Glutamatergic neuron (in vitro differentiated cells): ENCODE measurements around the gene RFC1. TPM values are rescaled to one million over a fixed set of nuclear protein-coding genes. Genes with fewer than 3 reads are reported as not detected.
"Not testable (repeated sequence)": the region's sequence is repeated elsewhere in the genome, so short reads cannot be mapped to it uniquely, and the experiment has no call there.

Source experiments
- DNase-seq: peaks from one replicate; pipeline ENCODE4 v3.0.0; 2022
- H3K27ac Mint-ChIP-seq: one replicate; pipeline ENCODE4 v1.8.0; 2020; ENCODE audit warnings: mild to moderate bottlenecking, mixed read lengths, inconsistent platforms; ENCODE audit not compliant: unreplicated experiment
- H3K27me3 Mint-ChIP-seq: one replicate; pipeline ENCODE4 v1.8.0; 2020; ENCODE audit warnings: mild to moderate bottlenecking, moderate library complexity, mixed read lengths, inconsistent platforms; ENCODE audit not compliant: unreplicated experiment
- H3K36me3 Mint-ChIP-seq: one replicate; pipeline ENCODE4 v1.8.0; 2020; ENCODE audit warnings: mild to moderate bottlenecking, mixed read lengths, inconsistent platforms; ENCODE audit not compliant: unreplicated experiment
- H3K4me1 Mint-ChIP-seq: one replicate; pipeline ENCODE4 v1.8.0; 2020; ENCODE audit warnings: mild to moderate bottlenecking, low read depth, mixed read lengths, inconsistent platforms; ENCODE audit not compliant: unreplicated experiment
- H3K4me3 Mint-ChIP-seq: one replicate; pipeline ENCODE4 v1.8.0; 2020; ENCODE audit warnings: mild to moderate bottlenecking, mixed read lengths, inconsistent platforms; ENCODE audit not compliant: unreplicated experiment
- H3K9me3 Mint-ChIP-seq: one replicate; pipeline ENCODE4 v1.8.0; 2020; ENCODE audit warnings: mild to moderate bottlenecking, moderate library complexity, mixed read lengths, inconsistent platforms; ENCODE audit not compliant: unreplicated experiment
- CTCF ChIP-seq: fragments of 200-600 bp; sonication (generic); IDR thresholded peaks from one replicate; pipeline ENCODE4 v1.5.0; 2021; ENCODE audit not compliant: partially characterized antibody, unreplicated experiment
- total RNA-seq: library from RNA; stranded (reverse); fragmentation: NEBNext Ultra II Directional; extraction: Animal tissue kit (Norgen Biotek cat#: 25700); gene quantifications from one replicate; pipeline ENCODE4 v1.2.1, GENCODE V29; 2021; ENCODE audit not compliant: unreplicated experiment

The RFC1 gene
- total RNA-seq, 1 donor from 2014 or later: 27.7 TPM

GRCh38 chr4:39285111-39285795 is 80.9 kb downstream of the RFC1 start:
- H3K9me3 Mint-ChIP-seq: no peaks in the 10 kb centered on the region
- no peaks in the 10 kb centered on the region for H3K27me3 Mint-ChIP-seq
- no peak for DNase-seq
- no peak overlapping the region for H3K27ac Mint-ChIP-seq
- H3K4me1 Mint-ChIP-seq: no peaks in the 10 kb centered on the region
- H3K4me3 Mint-ChIP-seq: no peak overlapping the region
- no peaks in the 10 kb centered on the region for H3K36me3 Mint-ChIP-seq
- no peak for TF ChIP-seq CTCF

- Mint-ChIP-seq H3K4me1 (no peaks in the 10 kb centered on the region), H3K36me3 (no peaks in the 10 kb centered on the region), H3K4me3 (no peak overlapping the region), H3K9me3 (no peaks in the 10 kb centered on the region), H3K27ac (no peak overlapping the region), H3K27me3 (peaks cover 2% of the 10 kb centered on the region)
- DNase-seq: no peak
- no peak for TF ChIP-seq CTCF
Observed at GRCh38 chr4:39280770-39281169, 85.4 kb downstream of the RFC1 start.

- no peaks in the 10 kb centered on the region for H3K4me1 Mint-ChIP-seq
- H3K4me3 Mint-ChIP-seq: no peak overlapping the region
- H3K27ac Mint-ChIP-seq: no peak overlapping the region
- H3K27me3 Mint-ChIP-seq: peaks cover 2% of the 10 kb centered on the region
- no peaks in the 10 kb centered on the region for H3K36me3 Mint-ChIP-seq
- H3K9me3 Mint-ChIP-seq: no peaks in the 10 kb centered on the region
- no peak for DNase-seq
- TF ChIP-seq CTCF: no peak
Observed at GRCh38 chr4:39279416-39279815, 86.7 kb downstream of the RFC1 start.

- Mint-ChIP-seq H3K27ac (no peak overlapping the region), H3K9me3 (no peaks in the 10 kb centered on the region), H3K4me3 (no peak overlapping the region), H3K4me1 (no peaks in the 10 kb centered on the region), H3K27me3 (peaks cover 2% of the 10 kb centered on the region), H3K36me3 (no peaks in the 10 kb centered on the region)
- TF ChIP-seq CTCF: no peak
- DNase-seq: no peak
Observed at GRCh38 chr4:39278476-39278875, 87.7 kb downstream of the RFC1 start.

GRCh38 chr4:39277661-39278060 is 88.5 kb downstream of the RFC1 start:
- not testable (repeated sequence) for H3K4me1 Mint-ChIP-seq, H3K27me3 Mint-ChIP-seq, DNase-seq, H3K9me3 Mint-ChIP-seq, H3K36me3 Mint-ChIP-seq, H3K4me3 Mint-ChIP-seq, H3K27ac Mint-ChIP-seq
